OCI-LY3 (cell line): ENCODE results near the gene VSNL1.

Experiments
- CTCF ChIP-seq: fragments of 200-600, 300-600 bp; sonication (generic); IDR thresholded peaks from 2 replicates; pipeline ENCODE4 v1.5.1; 2014; ENCODE audit warnings: antibody characterized with exemption, low read length, low read depth
- EZH2phosphoT487 ChIP-seq: fragments of 200-600 bp; shearing (Covaris generic); IDR thresholded peaks from 2 replicates; pipeline ENCODE4 v1.6.1; 2018; ENCODE audit warnings: antibody characterized with exemption, mixed run types, low read depth

- TF ChIP-seq CTCF (no peak), EZH2phosphoT487 (no peak)
These were observed 77.0 kb downstream of the VSNL1 start for GRCh38 chr2:17617516-17617915.
